ENCODE data around the gene PRUNE1.
A peak's percentile ranks its signal among the peaks of the same experiment; 100 is the strongest.

Gene PRUNE1

DNA sequence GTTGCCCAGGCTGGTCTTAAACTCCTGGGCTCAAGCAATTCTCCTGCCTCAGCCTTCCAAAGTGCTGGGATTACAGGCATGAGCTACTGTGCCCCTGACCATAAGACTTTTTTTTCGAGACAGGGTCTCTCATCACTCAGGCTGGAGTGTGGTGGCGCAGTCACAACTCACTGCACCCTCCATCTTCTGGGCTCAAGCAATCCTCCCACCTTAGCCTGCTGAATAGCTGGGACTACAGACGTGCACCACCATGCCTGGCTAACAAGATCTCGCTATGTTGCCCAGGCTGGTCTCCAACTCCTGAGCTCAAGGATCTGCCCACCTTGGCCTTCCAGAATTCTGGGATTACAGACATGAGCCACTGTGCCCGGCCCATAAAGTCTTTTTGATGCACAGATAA is 41.2 kb downstream of the PRUNE1 start:
- no peak for DNase-seq (ENCODE audit: low read depth in 2 of 2, low spot score in 1 of 2)

DNA sequence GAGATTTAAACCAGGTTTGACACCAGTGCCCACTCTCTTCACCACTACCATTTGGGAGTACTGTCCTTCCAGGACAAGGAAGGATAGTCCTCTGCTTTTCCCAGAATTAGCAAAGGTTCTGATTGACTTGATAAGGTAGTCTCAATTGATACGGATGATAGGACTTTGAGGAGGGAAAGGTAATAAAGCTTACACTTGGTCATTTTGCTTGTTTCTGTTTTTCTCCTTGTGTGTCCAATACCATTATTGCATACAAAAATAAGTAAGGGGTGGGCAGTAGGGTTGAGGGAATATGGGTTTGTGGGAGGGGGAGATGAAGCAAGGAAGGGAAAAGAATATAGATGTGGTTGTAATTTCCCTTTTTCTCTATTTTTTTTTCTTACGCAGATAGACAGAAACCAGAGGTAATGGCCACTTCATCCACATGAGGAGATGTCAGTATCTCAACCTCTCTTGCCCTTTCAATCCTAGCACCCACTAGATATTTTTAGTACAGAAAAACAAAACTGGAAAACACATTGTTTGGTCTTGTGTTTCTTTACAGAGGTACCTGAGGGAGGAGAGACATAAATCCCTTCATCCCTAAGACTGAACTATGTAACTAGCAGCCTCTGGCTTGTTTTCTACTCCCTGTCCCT is 41.9 kb downstream of the PRUNE1 start:
- no peak for DNase-seq (ENCODE audit: low read depth in 2 of 2, low spot score in 1 of 2)

DNA sequence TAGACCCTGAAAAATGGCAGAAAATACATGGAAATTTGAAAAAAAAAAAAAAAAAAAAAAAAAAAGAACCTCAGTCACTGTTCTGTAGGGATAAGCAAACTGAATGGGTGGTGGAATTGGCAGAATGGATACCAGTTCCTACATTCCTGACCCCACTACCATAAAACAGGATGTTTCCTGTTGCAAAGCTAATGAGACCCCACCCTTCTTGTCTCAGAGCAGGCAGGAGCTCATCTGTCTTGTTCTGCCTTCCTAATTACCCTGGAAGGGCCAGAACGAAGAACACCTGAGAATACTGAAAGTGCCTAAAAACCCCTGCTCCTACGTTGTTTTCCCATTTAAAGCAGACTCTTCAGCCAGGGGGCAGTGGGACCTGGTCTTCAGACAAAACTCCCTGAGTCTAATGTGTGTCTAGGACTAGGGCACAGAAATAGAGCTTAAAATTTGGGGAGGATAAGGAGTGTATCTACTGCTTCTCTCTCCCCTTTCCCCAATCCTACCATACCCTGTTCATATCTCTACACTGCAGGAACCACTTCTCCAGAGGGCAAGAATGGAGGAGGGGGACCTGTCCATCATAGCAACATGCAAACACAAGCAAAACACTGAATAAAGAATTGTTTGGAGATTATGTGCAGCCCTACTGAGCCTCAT is 43.2 kb downstream of the PRUNE1 start:
- DNase-seq (ENCODE audit: low read depth in 2 of 2, low spot score in 1 of 2): no peak

- no peak for DNase-seq (ENCODE audit: low read depth in 2 of 2, low spot score in 1 of 2)
These were observed 46.8 kb downstream of the PRUNE1 start for GRCh38 chr1:151054971-151055547.

DNA sequence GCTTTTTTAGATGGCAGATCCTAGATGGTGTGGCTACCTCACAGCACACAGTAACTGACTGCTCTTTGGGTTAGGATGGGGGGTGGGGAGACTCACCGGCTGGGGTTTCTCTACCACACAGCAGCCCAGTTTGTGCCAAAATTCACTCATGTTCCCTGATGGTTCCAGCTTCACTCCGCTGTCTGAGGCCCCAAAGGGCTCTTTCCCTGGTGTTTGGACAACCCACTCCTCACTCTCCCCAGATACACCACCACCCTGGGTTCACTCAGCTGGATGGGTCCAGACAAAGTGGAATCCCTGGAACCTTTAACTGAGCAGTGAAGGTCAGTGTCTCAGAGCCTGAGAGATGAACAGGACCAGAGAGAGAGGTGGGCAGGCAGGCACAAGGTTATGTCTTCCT is 47.3 kb downstream of the PRUNE1 start:
- no peak for DNase-seq (ENCODE audit: low read depth in 2 of 2, low spot score in 1 of 2)

DNA sequence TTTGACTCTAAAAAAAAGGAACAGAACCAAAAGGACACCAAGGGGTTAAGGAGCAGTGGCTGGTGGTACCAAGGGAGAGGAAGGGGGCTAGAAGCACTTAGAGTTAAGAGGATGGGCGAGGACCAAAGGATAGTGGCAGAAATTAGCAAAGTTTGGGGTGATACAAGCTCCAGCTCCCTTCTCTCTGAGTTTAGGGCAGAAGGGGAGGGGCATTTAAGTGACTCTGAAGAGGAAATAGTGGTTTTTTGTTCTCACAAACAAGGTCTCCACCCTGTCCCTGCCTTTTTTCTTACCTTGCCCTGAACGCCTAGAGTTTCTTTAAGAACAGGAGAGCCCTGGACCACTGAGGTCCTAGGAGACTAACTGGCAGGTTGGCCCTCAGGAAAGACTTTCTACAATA is 47.9 kb downstream of the PRUNE1 start:
- DNase-seq (ENCODE audit: low read depth in 2 of 2, low spot score in 1 of 2): no peak

DNA sequence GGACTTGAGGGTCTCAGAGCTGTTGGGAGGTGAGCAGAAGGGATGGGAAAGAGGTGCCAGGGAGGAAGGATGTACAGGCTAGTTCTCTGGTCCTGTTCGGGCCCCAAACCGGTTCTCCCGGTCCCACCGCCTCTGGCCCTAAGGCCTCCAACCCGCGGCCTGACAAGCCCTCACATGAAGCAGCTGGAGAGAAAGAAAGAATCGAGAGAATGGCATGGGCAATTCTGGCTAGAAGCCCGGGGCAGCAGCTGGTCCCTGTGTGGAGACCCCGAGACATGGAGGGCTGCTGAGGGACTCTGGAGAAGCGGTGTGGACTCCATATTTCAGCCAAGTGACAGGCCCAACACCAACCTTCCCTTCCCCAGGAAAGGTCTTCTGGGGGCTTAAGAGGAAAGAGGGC is 50.4 kb downstream of the PRUNE1 start:
- no peak for DNase-seq (ENCODE audit: low read depth in 2 of 2, low spot score in 1 of 2)

- DNase-seq (ENCODE audit: low read depth in 2 of 2, low spot score in 1 of 2): peak; percentile 58 to 67
These were observed 51.1 kb downstream of the PRUNE1 start, which contains the start of gene CDC42SE1 for GRCh38 chr1:151059109-151060006. CDC42SE1 (minus strand) TSS chr1:151059622; CDS start chr1:151055730, 3,892 bp downstream.

DNA sequence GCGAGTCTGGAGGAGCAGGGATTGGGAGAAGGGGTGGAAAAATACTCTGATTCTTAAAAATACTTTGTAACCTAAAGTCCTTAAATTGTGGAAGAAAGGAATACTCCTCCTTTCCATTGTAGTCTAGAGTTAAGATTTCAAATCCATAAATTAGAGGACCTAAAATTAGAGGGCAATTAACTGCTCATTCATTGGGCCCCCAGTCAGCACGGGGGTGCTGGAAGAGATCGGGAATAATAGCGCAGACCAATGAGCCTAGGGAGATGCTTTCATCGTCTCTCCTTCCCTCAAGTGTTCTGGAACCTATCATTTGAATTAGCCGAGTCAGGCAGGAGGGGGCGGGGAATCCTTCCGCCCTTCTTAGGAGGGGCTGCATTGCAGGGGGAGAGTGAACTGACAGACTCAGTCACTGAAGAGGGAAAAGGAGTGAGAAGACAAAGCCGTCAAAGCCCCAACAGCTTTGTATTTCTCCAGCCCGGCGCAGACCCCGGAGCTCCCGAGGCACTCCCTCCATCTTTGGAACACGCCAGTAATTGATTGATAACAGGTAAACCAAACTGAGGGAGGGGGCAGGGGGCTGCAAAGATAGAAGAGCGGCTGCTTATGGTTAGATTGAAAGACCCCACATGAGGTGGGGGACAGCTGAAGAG is 51.9 kb downstream of the PRUNE1 start, which contains the start of gene MLLT11:
TSS of gene MLLT11 (plus strand) at position 391 of the 650 bp plus-strand sequence. CDS start 6,828 bp downstream, outside the sequence.
- DNase-seq (ENCODE audit: low read depth in 2 of 2, low spot score in 1 of 2): no peak

DNA sequence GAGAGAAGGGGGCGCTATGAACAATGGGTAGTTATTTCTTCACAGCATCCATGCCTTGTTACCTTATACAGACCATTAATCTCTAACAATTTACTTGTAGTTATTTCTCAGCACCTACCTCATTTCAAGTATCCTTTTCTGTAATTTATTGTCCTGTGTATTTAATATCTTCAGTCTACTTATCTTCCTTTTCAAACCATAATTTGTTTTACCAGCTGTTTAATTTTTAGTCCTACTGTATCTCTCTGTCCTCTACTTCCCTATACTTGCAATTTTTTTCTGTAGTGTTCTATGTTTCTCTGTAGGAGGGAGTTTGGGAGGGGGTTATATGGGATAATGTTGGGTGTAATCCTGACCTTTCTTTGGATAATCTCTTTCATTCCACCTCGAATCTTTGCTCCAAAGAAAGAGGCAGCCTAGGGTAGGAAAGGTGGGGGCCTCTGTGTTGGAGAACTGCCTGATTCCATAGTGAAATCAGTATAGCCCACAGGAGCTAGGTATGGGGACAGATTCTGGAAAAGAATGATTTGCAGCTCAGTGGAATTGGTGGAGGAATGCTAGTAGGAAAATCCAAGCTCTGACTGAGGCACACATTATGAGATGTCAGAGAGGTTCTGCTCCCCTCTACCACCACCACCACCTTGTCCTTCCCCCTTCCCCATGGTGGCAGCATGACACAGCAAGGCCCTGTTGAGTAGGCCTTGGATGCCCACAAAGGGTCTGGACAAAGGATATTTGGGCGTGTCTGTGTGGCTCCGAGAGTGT is 52.6 kb downstream of the PRUNE1 start:
- no peak for DNase-seq (ENCODE audit: low read depth in 2 of 2, low spot score in 1 of 2)

- DNase-seq (ENCODE audit: low read depth in 2 of 2, low spot score in 1 of 2): no peak
These were observed 53.5 kb downstream of the PRUNE1 start for GRCh38 chr1:151061704-151062103.

DNA sequence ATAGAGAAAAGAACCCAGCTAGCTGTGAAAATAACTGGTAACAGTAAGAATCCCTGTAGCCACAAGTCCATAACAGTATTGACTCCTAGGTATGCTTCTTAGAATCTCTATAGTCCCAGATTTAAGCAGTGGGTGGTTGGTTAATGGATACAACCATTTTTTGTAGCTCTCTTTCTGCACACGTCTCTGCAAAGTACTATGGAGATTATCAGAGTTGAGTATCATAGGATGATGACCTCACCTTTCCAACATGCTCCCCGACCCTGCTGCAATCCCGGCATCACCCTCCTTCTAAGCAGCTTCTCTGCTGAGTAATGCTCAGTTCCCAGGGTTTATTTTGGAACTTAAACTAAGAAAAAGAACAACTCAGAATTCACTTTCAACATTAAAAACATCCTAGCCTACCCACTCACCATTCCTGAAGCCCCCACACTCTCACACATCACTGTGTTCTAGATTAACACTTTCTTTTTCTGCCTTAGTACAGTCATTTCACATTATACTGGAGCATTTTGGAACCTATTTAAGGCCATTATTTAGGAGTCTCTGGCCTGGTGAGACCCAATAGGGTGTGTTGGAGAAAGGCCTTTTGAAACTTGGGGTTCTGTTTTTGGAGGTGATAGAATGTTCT is 54.6 kb downstream of the PRUNE1 start:
- no peak for DNase-seq (ENCODE audit: low read depth in 2 of 2, low spot score in 1 of 2)

DNA sequence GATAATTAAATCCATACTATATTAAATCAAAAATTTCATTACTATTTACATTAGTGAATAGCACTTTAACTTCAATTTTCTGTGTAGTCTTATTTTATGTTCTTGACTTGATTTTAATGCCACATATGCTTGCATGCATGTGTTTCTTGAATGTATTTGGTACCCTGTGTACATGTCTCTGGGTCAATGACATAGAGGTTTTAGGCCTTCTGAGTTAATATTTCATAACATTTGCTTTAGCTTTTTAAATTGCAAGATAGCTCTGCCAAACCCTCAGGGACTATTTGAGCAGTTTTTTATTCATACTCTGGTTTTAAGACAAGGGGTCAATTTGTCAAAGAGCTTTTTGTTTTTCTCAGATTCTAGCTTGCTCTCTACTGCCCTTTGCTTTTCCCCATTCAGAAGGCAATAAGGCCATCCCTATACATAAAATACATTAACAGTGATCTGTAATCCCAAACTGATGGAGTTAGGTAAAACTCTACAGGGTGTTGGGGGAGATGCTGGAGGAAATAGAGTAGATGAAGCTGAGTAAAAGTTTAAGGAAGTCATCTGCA is 56.9 kb downstream of the PRUNE1 start:
- no peak for DNase-seq (ENCODE audit: low read depth in 2 of 2, low spot score in 1 of 2)

DNA sequence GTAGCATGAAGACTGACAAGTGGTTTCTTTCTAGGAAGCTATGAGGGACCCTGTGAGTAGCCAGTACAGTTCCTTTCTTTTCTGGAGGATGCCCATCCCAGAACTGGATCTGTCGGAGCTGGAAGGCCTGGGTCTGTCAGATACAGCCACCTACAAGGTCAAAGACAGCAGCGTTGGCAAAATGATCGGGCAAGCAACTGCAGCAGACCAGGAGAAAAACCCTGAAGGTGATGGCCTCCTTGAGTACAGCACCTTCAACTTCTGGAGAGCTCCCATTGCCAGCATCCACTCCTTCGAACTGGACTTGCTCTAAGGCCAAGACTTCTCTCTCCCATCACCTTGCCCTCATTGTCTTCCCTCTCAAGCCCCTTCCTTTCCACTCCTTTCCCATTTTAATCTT is 58.9 kb downstream of the PRUNE1 start:
- no peak for DNase-seq (ENCODE audit: low read depth in 2 of 2, low spot score in 1 of 2)

GRCh38 chr1:151069103-151069486 is 60.8 kb downstream of the PRUNE1 start:
- DNase-seq (ENCODE audit: low read depth in 2 of 2, low spot score in 1 of 2): no peak

DNA sequence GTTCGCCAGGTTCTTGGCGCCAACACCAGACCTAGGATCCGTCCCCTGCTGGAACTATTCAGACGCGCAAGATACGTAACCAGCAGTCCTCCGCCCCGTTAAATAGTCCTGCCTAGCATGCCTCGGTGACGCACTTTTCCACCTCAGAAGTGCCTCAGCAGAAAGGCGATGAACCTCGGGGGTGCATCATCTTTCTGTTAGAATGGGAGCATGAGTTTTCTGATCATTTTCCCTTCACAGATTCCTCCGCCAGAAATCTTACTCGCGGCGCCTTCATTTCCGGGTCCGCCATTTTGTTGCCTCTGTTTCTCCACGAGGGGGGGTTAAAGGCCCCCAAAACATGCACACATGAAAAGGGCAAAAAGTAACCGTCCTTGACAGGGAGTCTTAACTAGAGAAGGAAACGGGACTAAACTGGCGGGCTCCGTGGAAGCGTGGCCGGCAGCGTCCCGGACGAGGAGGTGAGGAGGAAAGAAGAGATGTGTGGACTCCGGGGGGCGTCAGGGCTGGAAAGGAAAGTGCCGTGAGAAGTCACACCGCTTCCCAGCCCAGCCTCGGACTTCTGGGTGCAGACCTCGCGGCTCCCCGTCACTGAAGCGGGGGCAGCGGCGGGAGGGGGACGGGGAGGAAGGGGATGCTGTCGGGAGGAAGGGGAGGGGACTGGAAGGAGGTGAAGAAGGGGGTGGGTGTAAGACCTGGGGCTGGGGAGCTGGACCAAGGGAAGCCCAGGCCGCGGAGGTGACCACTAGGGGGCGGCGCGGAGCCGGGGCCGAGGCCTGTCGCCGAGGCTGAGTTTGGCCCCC is 62.4 kb downstream of the PRUNE1 start, which contains the start of gene GABPB2:
TSS of gene GABPB2 (plus strand) at position 288 of the 803 bp plus-strand sequence. CDS start 17,429 bp downstream, outside the sequence.
- peak; percentile 63 to 71 for DNase-seq (ENCODE audit: low read depth in 2 of 2, low spot score in 1 of 2)

- no peak for DNase-seq (ENCODE audit: low read depth in 2 of 2, low spot score in 1 of 2)
These were observed 64.0 kb downstream of the PRUNE1 start for GRCh38 chr1:151072224-151072623.

Measured in stimulated activated CD8-positive, alpha-beta memory T cell treated with anti-CD3 and anti-CD28 coated beads, Interleukin-4, amount 100 ng/mL, for 1 hour (primary cell).